ENCODE data around the gene SIM1.

SIM1 gene

DNA sequence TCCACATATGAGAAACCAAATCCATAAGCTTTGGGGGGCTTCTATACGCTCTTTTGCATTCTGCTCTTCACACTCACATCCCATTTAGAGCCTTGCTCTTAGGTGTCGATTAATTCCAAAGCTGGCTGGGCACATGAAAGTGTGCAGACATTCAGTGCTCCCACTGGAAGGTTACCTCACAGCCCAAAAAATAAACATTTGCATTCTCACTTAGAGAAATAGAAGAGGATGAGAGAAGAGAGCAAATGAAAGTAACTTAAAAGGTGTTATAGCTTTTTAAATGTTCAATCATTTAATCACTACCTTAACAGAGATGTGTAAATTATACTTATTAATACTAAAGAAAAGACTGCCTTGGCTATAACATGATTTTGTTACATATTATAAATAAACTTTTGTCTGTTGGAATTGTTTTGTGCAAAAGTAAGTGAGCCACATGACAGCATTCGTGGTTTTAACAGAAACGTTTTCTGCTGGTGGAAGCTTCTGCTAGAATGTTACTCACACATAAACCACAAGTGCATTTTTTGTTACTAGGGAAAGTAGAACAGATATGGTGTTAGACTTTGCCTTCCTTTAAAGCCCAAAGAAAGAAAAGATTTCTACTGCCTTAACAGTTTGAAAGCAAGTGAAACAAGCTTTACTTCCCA, 116.7 kb downstream of the SIM1 start:
- DNase-seq, result no peak

DNA sequence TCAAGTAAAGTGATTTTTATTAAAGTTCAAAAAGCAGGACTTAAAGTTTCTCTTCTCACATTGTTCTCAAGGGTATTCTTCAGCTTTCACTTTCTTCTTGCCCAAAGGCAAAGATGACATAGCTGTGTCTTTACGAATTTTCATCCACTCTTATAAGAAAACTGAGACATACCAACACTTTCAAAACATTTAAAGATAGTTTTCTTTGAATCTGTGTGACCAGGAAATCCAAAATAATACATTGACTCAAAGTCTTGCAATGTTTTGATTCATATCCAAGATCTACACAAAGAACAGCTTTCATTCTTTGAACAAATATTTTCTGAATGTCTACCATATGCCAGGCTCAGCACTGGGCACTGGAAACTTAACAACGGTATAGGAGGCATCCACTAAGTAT, 117.9 kb downstream of the SIM1 start:
- DNase-seq, result no peak

DNA sequence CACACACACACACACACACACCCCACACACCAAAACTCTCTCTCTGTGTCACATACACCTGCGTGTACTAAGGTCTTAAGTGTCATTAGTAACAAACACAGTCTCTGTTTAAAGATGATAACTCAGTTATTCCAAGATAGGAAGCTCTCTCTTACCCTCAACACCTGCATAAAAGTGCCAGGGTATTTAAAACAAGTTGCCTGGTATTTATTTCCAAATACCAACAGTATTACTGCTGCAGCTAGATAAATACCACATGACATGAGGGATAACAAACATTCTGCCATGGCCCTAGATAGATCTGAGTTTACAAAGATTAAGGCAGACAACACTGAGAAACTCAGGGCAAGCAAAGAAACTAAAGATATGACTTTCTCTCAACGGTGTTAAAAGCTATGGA, 118.5 kb downstream of the SIM1 start:
- DNase-seq, result no peak

DNA sequence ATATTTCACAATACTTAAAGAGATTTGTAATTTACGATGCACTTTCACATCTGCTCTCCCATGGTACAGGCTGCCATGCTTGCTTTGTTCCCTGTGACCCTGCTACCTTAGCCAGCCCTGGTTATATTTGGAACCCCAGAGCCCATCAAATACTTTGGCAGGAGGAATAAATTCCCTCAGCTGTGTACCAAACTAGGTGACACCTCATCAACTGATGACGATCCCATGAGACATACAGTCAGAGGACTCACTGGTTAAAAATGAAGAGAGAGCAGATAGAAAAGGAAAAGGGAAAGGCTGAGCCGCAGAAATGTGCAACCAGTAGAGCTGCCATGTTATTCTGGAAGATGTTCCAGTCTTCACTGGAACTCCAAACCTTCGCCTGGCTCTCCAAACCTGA, 120.0 kb downstream of the SIM1 start:
- no peak for DNase-seq

DNA sequence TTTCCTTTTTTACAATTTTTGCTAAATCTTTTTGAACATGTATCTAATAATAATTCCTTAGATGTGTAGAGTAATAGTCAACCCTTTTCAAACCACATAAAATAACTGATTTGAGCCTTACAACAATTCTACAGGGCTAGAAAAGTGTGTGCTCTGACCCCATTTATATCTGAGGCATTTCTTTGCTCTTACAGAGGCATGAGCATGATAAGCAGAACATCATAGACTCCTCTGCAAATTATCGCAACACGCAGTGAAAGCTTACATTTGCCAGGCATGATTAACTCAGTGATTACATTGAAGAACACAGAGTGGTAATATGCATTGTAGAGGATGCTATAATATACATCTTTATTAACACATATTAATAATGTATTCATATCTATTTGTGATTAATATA, 120.4 kb downstream of the SIM1 start:
- DNase-seq, result no peak

DNA sequence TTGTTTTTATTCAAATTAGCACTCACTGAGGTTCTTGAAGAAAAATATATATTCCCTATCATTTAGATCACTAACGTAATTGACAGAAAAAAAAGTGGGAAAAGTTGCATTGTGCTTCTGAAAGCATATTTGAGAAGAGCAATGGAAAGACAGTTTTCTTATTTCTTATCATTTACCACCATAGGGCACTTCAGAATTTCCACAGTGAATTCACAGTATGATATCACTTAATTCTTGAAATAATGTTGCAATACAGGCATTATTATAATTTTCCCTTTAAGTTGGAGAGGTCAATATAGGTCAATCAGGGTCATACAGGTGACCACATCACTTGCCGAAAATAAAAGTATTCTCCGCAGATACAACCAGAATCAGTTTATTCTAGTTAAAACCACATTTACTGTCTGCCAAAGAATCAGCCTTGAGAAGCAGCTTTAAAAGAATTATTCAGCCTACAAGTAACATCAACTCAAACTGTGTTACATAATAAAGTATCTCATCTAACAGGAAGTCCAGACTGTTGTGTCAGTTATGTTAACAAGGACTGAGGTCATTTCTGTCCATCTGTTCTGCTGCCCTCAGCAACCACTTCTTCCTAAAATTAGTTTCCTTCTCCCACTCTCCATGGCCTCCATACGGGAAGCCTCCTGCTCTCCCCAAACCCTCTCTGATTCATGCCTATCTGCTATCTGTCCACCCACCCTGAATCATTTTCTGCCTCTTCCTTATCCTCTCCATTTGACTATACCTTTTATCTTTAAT, 121.2 kb downstream of the SIM1 start:
- DNase-seq, result no peak

GRCh38 chr6:100342830-100343229, 121.9 kb downstream of the SIM1 start:
- no peak for DNase-seq

DNA sequence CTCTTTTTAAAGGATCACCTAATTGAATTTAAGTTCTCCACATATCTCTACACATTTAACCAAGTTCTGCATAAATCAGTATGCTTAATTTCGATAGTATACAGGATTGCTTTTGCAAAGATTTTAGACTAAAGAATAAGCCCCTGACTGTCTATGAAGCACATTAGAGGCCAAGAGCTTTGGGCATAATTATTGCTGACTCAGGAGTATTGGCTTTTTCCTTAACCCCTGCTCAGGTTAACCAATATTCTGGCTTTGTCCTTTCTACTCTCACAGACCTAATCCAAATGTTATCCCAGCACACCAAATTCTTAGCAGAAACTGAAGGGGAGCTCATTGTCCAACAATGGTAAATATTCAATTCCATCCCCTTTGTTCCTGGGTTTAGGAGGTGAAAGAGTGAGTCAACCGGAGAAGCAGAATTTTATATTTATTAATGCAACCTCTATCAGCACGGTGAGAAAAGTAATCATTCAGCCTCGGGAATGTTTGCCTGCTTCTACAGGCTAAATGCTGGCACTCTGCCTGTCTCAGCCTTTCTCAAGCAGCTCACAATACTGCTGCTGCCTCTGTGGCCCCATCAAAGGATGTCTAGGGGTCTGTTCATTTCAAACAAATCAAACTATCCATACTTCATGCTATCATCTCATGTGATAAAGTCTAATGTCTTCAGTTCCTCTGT, 125.0 kb downstream of the SIM1 start:
- no peak for DNase-seq

- no peak for DNase-seq
Observed at GRCh38 chr6:100338090-100338489, 126.6 kb downstream of the SIM1 start.

- no peak for DNase-seq
Observed at GRCh38 chr6:100336876-100337275, 127.8 kb downstream of the SIM1 start.

- DNase-seq, result no peak
Observed at GRCh38 chr6:100335991-100336390, 128.7 kb downstream of the SIM1 start.

Measured in SHP77 (cell line).